ENCODE data around the gene FABP3.
"Not testable (repeated sequence)": the region's sequence is repeated elsewhere in the genome, so short reads cannot be mapped to it uniquely, and the experiment has no call there.

The FABP3 gene

DNA sequence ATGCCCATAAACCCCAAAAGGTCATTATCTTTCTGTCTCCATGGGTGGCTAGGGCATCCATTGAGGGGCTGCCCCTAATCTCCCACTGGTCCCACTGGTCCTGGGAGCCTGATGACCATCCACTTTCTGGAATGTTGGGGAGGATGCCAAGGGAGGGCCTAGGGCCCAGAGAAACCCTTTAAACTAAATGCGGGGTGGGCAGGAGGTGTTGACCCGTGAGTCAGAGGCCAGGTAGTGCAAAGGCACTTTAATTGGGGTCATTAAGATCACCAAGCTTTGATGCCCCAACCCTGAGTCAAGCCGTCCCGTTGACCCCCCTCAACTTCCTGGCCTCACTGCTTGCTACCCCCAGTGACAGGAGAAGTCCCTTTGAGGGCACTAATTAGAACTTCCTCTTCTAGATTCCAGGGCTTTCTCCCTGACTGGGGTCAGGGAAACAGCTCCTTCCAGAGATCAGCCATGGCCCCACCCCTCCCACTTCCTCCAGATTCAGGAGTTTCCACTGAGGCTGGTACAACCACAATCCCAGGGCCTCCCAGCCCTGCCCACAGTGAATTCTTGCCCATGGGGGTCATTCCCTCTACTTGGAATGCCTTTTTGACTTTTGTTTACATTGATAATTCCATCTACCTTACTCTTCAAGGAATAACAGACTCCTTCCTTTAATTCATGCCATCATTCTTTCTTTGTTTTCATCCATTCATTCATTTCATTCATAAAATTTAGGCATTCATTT is 24.7 kb upstream of the FABP3 start:
- DNase-seq, result no peak

DNA sequence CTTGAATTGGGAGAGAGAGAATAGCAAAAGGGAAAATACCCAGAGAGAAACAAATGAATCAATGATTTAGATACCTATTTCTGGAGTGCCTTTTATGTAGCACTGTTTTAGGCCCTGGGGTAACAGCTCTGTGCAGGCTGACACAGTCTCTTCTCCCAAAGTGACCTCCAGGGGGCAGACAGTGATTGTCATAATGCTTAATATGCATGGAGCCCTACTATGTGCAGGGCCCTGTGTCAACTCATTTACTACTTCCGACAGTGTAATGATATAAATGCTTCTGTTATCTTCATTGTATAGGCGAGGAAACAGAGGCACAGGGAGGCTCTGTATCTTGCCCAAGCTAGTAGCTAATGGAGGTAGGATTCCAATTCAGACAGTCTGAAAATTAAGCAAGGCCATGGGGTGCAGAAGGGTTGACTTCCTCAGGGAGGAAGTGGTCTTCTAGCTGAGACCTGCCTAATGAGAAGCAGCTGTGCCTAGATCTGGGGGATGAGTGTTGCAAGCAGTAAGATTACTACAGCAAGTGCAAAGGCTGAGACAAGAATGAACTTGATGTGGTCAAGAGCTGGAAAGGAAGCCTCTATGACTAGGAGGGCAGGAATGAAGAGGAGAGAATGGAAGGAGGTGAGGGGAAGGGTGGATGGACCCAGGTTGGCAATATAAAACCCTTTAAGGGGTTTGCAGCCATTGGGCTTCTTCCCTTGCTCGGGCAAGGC is 23.9 kb upstream of the FABP3 start:
- no peak for DNase-seq

DNA sequence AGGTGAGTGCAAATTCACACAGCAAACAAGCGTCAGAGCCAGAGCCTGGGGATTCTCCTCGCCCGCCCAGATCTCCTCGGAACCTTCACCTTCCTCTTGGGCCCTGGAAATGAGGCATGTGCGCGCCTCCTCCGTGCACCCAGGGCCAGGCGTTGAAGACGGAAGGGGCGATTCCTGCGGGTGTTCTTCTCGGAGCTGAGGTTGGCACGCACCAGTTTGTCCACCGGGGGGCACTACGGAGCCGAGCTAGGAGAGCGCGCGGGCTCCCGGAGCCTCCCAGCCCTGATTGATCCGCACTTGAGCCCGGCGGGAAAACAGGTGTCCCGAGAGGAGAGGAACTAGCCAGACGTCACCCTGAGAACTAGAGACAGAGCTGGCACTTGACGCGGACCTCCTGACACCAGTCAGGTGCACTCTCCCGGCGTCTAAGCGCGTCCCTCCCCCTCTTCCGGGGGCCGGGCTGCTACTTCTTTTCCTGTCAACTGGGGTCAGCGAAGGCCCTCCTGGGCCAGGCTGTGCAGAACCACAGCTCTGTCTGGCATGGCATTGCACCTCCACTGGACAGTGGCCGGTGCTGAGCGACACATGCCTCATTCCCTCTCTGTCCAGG is 21.8 kb upstream of the FABP3 start:
- peak; percentile 63 for DNase-seq

DNA sequence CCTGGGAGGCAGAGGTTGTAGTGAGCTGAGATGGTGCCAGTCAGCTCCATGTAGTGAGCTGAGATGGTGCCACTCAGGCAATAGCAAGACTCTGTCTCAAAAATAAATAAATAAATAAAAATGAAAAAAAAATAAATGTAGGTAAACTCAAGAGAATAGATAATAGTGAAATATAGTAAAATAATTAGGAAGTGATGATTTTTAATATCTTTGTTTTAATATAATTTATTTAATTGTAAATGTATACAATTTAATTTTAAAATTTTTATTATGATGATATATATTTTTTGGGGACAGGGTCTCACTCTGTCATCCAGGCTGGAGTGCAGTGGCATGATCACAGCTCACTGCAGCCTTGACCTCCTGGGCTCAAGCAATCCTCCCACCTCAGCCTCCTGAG is 20.6 kb upstream of the FABP3 start:
- DNase-seq, result no peak

GRCh38 chr1:31390071-31390470 is 17.2 kb upstream of the FABP3 start:
- DNase-seq, result no peak

DNA sequence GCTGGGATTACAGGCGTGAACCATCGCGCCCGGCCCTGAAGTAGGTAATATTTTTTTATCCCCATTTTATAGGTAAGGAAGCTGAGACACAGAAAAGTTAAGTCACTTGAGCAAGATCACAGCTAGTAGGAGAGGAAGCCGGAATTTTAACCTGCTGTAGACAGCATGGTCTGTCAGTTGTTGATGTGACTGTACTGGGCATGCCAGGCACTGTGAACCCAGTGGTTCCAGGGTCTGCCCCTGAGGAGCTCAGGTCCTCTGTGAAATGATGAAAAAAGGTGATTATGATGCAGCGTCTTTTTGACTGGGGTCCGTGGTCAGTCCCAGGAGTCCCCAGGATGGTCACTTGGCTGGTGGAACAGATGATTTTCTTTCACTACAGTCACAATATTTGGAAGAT is 16.7 kb upstream of the FABP3 start:
- no peak for DNase-seq

DNA sequence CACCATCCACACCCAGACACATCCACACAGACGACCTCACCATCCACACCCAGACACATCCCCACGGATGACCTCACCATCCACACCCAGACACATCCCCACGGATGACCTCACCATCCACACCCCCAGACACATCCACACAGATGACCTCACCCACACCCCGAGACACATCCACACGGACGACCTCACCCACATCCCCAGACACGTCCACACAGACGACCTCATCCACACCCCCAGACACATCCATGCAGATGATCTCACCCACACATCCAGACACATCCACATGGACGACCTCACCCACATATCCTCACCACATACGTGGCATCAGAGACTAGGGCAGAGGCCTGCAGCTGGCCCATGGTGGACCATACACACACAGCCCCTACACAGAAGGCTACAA is 14.7 kb upstream of the FABP3 start:
- DNase-seq, result no peak

GRCh38 chr1:31386576-31387243 is 13.8 kb upstream of the FABP3 start:
- DNase-seq, result not testable (repeated sequence)

- no peak for DNase-seq
These were observed 11.1 kb upstream of the FABP3 start for GRCh38 chr1:31383967-31384366.

DNA sequence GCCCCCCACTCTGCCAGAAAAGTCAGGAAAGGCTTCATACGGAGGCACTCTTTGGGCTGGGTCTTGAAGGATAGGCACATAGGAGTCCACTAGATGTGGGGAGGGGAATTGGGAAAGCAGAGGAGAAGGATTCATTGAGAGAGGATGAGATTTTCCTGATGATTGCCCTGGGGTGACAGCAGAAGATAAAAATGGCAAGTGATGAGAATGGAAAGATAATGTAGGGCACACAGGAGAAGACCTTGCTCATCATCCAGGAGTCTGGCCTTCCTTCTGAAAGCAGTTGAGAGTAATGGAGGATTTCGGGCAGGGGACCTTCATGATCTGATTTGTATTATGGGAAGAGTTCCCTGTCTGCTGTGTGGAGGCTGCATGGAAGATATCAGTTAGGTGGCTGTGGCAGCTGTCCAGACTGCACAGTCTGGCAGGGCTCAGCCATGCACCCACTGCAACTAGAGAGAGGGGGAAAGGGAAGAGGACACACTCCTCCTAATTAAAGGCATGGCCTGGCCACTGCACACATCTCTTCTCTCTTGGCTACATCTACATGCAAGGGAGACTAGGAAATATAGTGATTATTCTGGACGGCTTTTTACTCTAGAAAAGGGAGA is 9.6 kb upstream of the FABP3 start:
- DNase-seq, result no peak

DNA sequence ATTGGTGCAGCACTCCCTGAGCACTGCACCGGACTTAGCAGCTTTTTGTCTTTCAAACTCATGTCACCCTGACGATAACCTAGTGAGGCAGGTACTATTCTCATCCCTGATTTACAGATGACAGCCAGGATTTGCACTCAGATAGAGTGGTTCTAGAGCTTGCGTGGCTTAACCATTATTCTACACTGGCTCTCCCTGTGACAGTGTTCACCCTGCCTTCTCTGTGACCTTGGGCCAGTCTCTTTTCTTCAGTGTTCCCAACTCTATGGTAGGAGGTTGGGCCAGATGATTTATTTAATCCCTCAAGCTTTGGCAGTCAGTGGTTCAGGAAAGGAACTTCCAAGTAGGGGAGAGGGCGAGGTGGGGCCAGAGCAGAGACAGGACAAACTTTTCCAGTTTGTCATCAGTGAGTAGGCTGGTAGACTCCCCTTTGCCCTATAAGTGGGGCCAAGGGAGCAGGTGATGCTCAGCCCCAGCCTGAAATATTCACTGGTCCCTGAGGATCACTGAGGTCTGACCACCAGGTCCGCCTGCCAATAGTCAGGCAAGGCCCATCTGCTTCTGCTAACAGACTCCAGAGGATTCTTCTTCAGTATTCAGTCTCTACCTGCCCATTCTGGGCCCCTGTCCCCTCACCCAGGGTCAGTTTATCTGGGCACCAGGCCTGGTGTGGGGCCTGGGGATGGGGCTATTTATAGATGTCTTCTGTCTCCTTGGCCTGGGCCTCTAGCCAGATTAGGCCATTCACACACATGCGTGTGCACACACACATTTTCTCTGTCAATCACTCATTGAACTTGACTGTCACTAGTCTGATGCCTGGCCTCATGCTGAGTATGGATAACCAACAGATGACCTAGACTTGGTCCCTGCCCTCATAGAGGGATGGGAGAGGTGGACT is 8.8 kb upstream of the FABP3 start:
- no peak for DNase-seq

- DNase-seq, result no peak
These were observed 7.3 kb upstream of the FABP3 start for GRCh38 chr1:31380181-31380580.

- no peak for DNase-seq
These were observed 5.1 kb upstream of the FABP3 start for GRCh38 chr1:31378001-31378400.

GRCh38 chr1:31377364-31377863 is 4.5 kb upstream of the FABP3 start:
- DNase-seq, result no peak

DNA sequence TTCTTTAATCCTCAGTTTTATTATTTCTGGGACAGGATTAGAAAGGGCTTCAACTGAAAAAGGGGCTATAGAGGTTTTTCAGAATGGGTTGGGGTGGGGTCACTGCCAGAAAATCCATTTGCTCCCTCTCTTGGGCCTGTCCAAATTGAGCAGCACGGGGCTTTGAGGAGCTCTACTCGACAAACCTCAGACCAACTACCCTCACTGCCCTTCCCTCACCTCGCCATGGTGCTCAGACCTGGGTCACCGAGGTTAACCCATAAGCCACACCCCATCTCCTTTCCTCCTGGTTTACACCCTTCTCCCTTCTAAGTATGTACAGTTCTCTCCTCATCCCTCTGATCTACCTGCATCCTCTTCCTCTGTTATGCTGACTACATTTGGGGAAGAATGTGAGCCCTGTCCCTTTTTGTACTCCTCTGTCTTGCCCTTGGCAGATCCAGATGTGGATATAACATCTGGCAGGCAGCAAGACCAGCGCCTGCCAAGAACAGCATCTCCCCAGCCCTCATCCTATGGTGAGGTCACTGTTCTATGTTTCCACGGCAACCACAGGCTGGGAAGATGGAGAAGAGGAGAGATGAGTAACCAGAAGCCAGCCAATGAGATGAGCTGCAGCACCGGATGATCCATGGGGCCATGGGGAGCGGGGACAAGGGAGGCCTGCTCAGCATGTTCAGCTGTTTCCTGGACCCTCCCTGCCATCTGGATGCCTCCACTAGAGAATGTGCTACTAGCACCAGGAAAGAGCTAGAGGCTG is 3.7 kb upstream of the FABP3 start:
- no peak for DNase-seq

DNA sequence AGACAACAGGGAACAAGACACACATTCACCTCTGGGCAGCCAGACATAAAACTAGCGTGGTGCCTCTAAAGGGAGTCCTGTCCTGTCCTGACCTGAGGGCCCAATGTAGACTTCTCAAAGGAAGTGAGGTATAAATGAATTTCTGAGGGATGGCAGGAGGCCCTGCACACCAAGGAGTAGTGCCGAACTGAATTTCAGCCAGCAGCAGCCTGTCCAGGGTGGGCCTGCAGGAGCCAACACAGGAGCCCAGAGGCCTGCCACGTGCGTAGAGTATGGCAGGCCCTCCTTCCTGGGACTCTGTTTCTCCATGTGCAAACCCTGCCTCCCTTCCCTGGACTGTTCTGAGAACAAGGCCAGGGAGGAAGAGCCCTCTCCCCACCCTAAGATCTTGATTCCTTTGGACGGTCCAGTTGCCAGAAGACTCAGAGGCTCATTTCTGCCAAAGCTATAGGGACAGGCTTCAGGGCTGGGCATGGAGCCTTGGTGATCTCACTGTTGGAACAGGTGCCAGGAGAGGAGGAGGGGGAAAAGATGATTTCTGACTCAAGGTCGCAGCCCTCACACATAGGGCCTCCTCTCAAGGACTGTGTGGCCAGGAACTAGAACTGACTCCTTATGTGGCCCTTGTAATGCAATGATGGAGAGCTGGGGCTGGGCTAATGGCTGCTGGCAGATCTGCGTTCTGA is 1.8 kb upstream of the FABP3 start:
- no peak for DNase-seq

DNA sequence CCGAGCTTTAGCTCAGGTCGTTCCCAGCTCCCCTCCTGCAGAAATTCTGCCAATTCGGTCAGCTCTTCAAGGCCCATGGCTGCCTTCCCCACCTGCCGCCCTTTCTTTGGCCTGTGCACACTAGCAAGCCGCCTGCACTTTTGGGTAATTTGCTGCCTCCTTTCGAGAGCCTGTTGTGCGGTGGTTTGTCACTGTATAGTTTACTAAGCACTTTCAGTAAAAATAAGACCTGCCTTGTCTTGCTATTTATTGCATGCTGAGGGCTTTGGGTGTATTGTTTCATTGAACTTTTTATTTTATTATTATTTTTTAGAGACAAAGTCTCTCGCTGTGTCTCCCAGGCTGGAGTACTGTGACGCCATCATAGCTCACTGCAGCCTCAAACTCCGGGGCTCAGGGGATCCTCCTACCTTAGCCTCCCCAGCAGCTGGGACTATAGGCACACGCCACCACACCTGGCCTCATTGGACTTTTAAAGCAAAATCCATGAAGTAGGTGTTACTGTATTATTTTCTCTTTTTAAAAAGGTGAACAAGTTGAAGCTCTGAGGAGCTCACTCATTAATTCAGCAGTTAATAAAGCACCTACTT is 1.1 kb upstream of the FABP3 start:
- DNase-seq, result no peak

GRCh38 chr1:31372751-31373055 is 173 bp downstream of the FABP3 start:
- DNase-seq, result no peak

DNA sequence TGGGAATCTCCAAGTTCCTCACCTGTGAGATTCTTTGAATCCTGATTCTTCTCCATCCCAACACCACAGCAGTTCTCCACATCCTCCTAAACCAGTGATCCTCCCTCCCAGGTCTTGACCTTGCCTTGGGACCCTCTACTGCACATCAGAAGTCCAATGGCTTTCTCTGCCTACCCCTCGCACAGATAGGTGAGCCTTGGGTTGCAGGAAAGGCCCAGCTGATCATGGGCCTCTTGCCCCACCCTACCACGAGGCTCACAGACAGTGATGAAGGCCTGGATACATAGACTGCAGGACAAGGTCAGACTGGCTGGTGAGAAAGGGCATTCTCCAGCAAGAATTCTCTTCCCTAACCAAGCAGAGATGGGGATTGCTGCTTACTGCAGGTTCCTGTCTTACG is 825 bp downstream of the FABP3 start:
- no peak for DNase-seq
